Measurements from ENCODE around the gene NAGS.
"Not testable (repeated sequence)": the region's sequence is repeated elsewhere in the genome, so short reads cannot be mapped to it uniquely, and the experiment has no call there.

NAGS gene

DNA sequence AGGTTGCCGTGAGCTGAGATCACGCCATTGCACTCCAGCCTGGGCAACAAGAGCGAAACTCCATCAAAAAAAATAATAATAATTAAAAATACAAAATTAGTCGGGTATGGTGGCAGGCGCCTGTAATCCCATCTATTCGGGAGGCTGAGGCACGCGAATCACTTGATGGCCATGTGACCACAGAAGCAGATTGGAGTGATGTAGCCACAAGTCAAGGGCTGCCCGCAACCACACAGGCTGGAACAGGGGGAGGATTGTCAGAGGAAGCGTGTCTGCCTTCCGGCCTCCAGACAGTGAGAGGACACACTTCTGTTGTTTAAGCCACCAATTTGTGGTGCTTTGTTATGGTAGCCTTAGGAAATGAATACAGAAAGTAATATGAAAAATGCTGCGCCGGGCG is 11.8 kb upstream of the NAGS start:
- Histone ChIP-seq H2BK120ac (ENCODE audit: low read depth, low read length) (no peak overlapping the region), H2AK5ac (ENCODE audit: low read depth, low read length) (no peak overlapping the region), H3K4ac (ENCODE audit: low read length) (no peak overlapping the region), H4K8ac (ENCODE audit: low read depth, low read length) (no peak overlapping the region), H3K9me3 (replicated peaks in 1 of 2; ENCODE audit: control insufficient read depth in 2 of 2, insufficient read depth in 1 of 2, low read depth in 1 of 2, low read length in 2 of 2) (no peaks in the 10 kb centered on the region), H2BK15ac (ENCODE audit: low read length) (no peak overlapping the region), H3K14ac (ENCODE audit: low read length) (no peak overlapping the region), H3K27ac (replicated peaks; ENCODE audit: low read length) (no peak overlapping the region), H2BK5ac (ENCODE audit: low read length) (no peak overlapping the region), H3K27me3 (ENCODE audit: control insufficient read depth in 3 of 3, insufficient read depth in 3 of 3, low read depth in 1 of 3, low read length in 3 of 3) (peaks cover 0 to 33% (median 9%) of the 10 kb centered on the region in 3 experiments), H3K4me2 (ENCODE audit: insufficient read depth, low read length, poor library complexity, severe bottlenecking) (no peak overlapping the region), H3K4me1 (ENCODE audit: control insufficient read depth in 2 of 2, insufficient read depth in 1 of 2, low read depth in 1 of 2, low read length in 2 of 2) (peaks cover 2 to 3% of the 10 kb centered on the region in 2 donors), H3K79me1 (ENCODE audit: low read depth, low read length) (no peaks in the 10 kb centered on the region), H2AFZ (ENCODE audit: low read length) (no peak overlapping the region), H3K18ac (ENCODE audit: low read length) (no peak overlapping the region), H3K23ac (ENCODE audit: low read depth, low read length, poor library complexity) (no peak overlapping the region), H3K4me3 (ENCODE audit: low read length in 2 of 2) (no peak overlapping the region), H4K91ac (ENCODE audit: low read depth, low read length, poor library complexity) (no peak overlapping the region), H3K36me3 (replicated peaks in 1 of 2; ENCODE audit: control insufficient read depth in 2 of 2, insufficient read depth in 2 of 2, low read length in 2 of 2) (no peaks in the 10 kb centered on the region), H3K9ac (ENCODE audit: low read depth, low read length, poor library complexity) (no peak overlapping the region), H2BK12ac (ENCODE audit: low read length) (no peak overlapping the region)
- WGBS, 2 donors (ENCODE audit: extremely low coverage in 2 of 2, insufficient read length in 2 of 2, insufficient replicate concordance in 1 of 2): no CpG with 5 or more reads among the region's 14 CpGs
- no peak for DNase-seq (ENCODE audit: low spot score)

DNA sequence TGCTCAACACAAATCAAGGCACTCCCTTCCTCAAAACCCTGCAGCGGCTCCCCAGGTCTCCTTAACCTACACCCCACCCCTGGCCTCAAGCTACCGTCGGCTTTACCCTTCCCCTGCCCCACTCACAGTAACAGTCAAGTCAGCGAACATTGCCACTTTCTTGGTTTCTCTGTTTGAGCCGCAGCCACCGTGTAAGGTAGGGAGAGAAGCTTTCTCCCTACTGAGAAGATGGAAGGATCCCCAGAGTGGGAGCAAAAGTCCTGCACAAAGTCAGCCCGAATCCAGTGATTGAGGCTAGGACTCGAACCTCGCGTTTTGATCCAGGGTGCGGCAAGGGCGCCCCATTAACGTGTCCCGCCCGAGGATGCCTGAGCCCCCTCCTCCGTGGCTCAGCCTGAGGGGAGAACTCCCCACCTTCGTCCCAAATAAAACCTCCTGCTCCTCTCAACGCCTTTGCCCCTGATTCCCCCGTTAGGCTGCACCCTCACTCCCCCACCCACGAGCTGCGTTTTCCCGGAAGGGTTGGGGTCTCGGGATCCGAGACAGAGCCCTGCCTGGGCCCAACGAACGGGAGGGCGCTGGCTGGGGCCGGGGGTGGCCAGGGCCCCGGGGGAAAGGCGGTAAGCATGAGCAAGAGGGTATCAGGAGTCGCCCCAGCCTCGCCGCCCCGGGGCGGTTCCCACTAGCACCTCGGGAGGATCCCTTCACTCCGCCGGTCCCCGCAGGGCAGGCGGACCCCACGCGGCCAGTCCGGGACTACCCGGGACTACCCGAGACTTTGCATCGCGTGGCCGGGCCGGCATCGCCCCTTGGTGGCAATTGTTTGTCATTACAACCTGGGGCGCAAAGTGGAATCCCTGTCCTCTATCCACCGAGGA is 9.9 kb upstream of the NAGS start:
- H3K9me3 ChIP-seq (replicated peaks in 1 of 2; ENCODE audit: control insufficient read depth in 2 of 2, insufficient read depth in 1 of 2, low read depth in 1 of 2, low read length in 2 of 2): no peaks in the 10 kb centered on the region
- H3K27ac ChIP-seq (replicated peaks; ENCODE audit: low read length): no peak overlapping the region
- H3K79me1 ChIP-seq (ENCODE audit: low read depth, low read length): no peaks in the 10 kb centered on the region
- peak overlapping the region; percentile 4 to 71 for H3K4me3 ChIP-seq (ENCODE audit: low read length in 2 of 2)
- H2BK5ac ChIP-seq (ENCODE audit: low read length): peak overlapping the region; percentile 63
- peak overlapping the region; percentile 81 for H3K23ac ChIP-seq (ENCODE audit: low read depth, low read length, poor library complexity)
- no peak overlapping the region for H4K91ac ChIP-seq (ENCODE audit: low read depth, low read length, poor library complexity)
- peak overlapping the region; percentile 74 for H2BK15ac ChIP-seq (ENCODE audit: low read length)
- H2BK12ac ChIP-seq (ENCODE audit: low read length): no peak overlapping the region
- DNase-seq (ENCODE audit: low spot score): no peak
- H2AFZ ChIP-seq (ENCODE audit: low read length): peak overlapping the region; percentile 93
- H3K18ac ChIP-seq (ENCODE audit: low read length): peak overlapping the region; percentile 95
- no peak overlapping the region for H4K8ac ChIP-seq (ENCODE audit: low read depth, low read length)
- H3K27me3 ChIP-seq (ENCODE audit: control insufficient read depth in 3 of 3, insufficient read depth in 3 of 3, low read depth in 1 of 3, low read length in 3 of 3): peaks cover 0 to 35% (median 9%) of the 10 kb centered on the region in 3 experiments
- peak overlapping the region; percentile 24 for H2AK5ac ChIP-seq (ENCODE audit: low read depth, low read length)
- H3K4ac ChIP-seq (ENCODE audit: low read length): no peak overlapping the region
- H2BK120ac ChIP-seq (ENCODE audit: low read depth, low read length): no peak overlapping the region
- peak overlapping the region; percentile 76 for H3K4me2 ChIP-seq (ENCODE audit: insufficient read depth, low read length, poor library complexity, severe bottlenecking)
- peak overlapping the region; percentile 70 for H3K9ac ChIP-seq (ENCODE audit: low read depth, low read length, poor library complexity)
- peaks cover 2 to 3% of the 10 kb centered on the region in 2 donors for H3K4me1 ChIP-seq (ENCODE audit: control insufficient read depth in 2 of 2, insufficient read depth in 1 of 2, low read depth in 1 of 2, low read length in 2 of 2)
- no CpG with 5 or more reads among the region's 52 CpGs for WGBS, 2 donors (ENCODE audit: extremely low coverage in 2 of 2, insufficient read length in 2 of 2, insufficient replicate concordance in 1 of 2)
- no peaks in the 10 kb centered on the region for H3K36me3 ChIP-seq (replicated peaks in 1 of 2; ENCODE audit: control insufficient read depth in 2 of 2, insufficient read depth in 2 of 2, low read length in 2 of 2)
- H3K14ac ChIP-seq (ENCODE audit: low read length): no peak overlapping the region

DNA sequence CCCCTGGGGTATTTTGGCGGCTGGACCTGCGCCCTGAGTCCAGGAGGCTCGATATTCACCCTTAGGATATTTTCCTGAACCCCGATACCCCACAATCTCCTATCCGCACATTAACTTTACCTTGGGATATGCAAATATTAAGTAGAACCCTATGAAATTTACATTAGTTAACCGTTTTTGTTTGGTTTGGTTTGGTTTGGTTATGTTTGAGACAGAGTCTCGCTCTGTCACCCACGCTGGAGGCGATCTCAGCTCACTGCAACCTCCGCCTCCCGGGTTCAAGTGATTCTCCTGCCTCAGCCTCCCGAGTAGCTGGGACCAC is 9.3 kb upstream of the NAGS start:
- no peak overlapping the region for H2BK15ac ChIP-seq (ENCODE audit: low read length)
- H3K14ac ChIP-seq (ENCODE audit: low read length): no peak overlapping the region
- peak overlapping the region; percentile 63 for H2BK5ac ChIP-seq (ENCODE audit: low read length)
- no peak overlapping the region for H2BK120ac ChIP-seq (ENCODE audit: low read depth, low read length)
- H3K9me3 ChIP-seq (replicated peaks in 1 of 2; ENCODE audit: control insufficient read depth in 2 of 2, insufficient read depth in 1 of 2, low read depth in 1 of 2, low read length in 2 of 2): no peaks in the 10 kb centered on the region
- H3K9ac ChIP-seq (ENCODE audit: low read depth, low read length, poor library complexity): no peak overlapping the region
- no peaks in the 10 kb centered on the region for H3K79me1 ChIP-seq (ENCODE audit: low read depth, low read length)
- no peak overlapping the region for H2AK5ac ChIP-seq (ENCODE audit: low read depth, low read length)
- H3K36me3 ChIP-seq (replicated peaks in 1 of 2; ENCODE audit: control insufficient read depth in 2 of 2, insufficient read depth in 2 of 2, low read length in 2 of 2): no peaks in the 10 kb centered on the region
- no peak overlapping the region for H4K91ac ChIP-seq (ENCODE audit: low read depth, low read length, poor library complexity)
- no peak overlapping the region for H3K4me3 ChIP-seq (ENCODE audit: low read length in 2 of 2)
- DNase-seq (ENCODE audit: low spot score): no peak
- H3K27me3 ChIP-seq (ENCODE audit: control insufficient read depth in 3 of 3, insufficient read depth in 3 of 3, low read depth in 1 of 3, low read length in 3 of 3): peaks cover 0 to 39% (median 13%) of the 10 kb centered on the region in 3 experiments
- H2BK12ac ChIP-seq (ENCODE audit: low read length): no peak overlapping the region
- peak overlapping the region; percentile 76 for H3K4me2 ChIP-seq (ENCODE audit: insufficient read depth, low read length, poor library complexity, severe bottlenecking)
- WGBS, 2 donors (ENCODE audit: extremely low coverage in 2 of 2, insufficient read length in 2 of 2, insufficient replicate concordance in 1 of 2): no CpG with 5 or more reads among the region's 12 CpGs
- no peak overlapping the region for H4K8ac ChIP-seq (ENCODE audit: low read depth, low read length)
- no peak overlapping the region for H3K27ac ChIP-seq (replicated peaks; ENCODE audit: low read length)
- H3K23ac ChIP-seq (ENCODE audit: low read depth, low read length, poor library complexity): peak overlapping the region; percentile 81
- H2AFZ ChIP-seq (ENCODE audit: low read length): peak overlapping the region; percentile 93
- H3K18ac ChIP-seq (ENCODE audit: low read length): no peak overlapping the region
- peaks cover 2 to 3% of the 10 kb centered on the region in 2 donors for H3K4me1 ChIP-seq (ENCODE audit: control insufficient read depth in 2 of 2, insufficient read depth in 1 of 2, low read depth in 1 of 2, low read length in 2 of 2)
- no peak overlapping the region for H3K4ac ChIP-seq (ENCODE audit: low read length)

DNA sequence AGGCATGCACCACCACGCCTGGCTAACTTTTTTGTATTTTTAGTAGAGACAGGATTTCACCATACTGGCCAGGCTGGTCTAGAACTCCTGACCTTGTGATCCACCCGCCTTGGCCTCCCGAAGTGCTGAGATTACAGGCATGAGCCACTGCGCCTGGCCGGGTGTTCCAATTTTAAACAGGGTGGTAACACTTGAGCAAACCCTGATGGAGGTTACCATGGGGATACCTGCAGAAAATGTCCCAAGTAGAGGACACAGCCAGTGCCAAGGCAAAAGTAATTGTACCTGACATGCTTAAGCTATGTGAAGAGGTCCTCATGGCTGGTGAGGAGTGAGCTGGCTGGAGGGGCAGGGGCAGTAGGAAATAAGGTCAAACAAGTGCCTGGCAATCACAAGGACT is 7.2 kb upstream of the NAGS start:
- not testable (repeated sequence) for H4K8ac ChIP-seq (ENCODE audit: low read depth, low read length); DNase-seq (ENCODE audit: low spot score); H3K36me3 ChIP-seq (replicated peaks in 1 of 2; ENCODE audit: control insufficient read depth in 2 of 2, insufficient read depth in 2 of 2, low read length in 2 of 2); H3K27ac ChIP-seq (replicated peaks; ENCODE audit: low read length); H2BK15ac ChIP-seq (ENCODE audit: low read length); H3K4ac ChIP-seq (ENCODE audit: low read length); H3K9ac ChIP-seq (ENCODE audit: low read depth, low read length, poor library complexity); H3K14ac ChIP-seq (ENCODE audit: low read length); H4K91ac ChIP-seq (ENCODE audit: low read depth, low read length, poor library complexity); H3K4me3 ChIP-seq (ENCODE audit: low read length in 2 of 2); H3K79me1 ChIP-seq (ENCODE audit: low read depth, low read length); H3K18ac ChIP-seq (ENCODE audit: low read length); H3K9me3 ChIP-seq (replicated peaks in 1 of 2; ENCODE audit: control insufficient read depth in 2 of 2, insufficient read depth in 1 of 2, low read depth in 1 of 2, low read length in 2 of 2); H3K23ac ChIP-seq (ENCODE audit: low read depth, low read length, poor library complexity); H2BK12ac ChIP-seq (ENCODE audit: low read length); H2AK5ac ChIP-seq (ENCODE audit: low read depth, low read length); H3K4me1 ChIP-seq (ENCODE audit: control insufficient read depth in 2 of 2, insufficient read depth in 1 of 2, low read depth in 1 of 2, low read length in 2 of 2); H3K4me2 ChIP-seq (ENCODE audit: insufficient read depth, low read length, poor library complexity, severe bottlenecking); H2AFZ ChIP-seq (ENCODE audit: low read length); H2BK120ac ChIP-seq (ENCODE audit: low read depth, low read length); H2BK5ac ChIP-seq (ENCODE audit: low read length)
- WGBS, 2 donors (ENCODE audit: extremely low coverage in 2 of 2, insufficient read length in 2 of 2, insufficient replicate concordance in 1 of 2): no CpG with 5 or more reads among the region's 5 CpGs
- H3K27me3 ChIP-seq (ENCODE audit: control insufficient read depth in 3 of 3, insufficient read depth in 3 of 3, low read depth in 1 of 3, low read length in 3 of 3): peaks cover 0 to 58% (median 13%) of the 10 kb centered on the region in 3 experiments

Measured in neuronal stem cell (in vitro differentiated cells).